Heart left ventricle (tissue), 16 donors: ENCODE data around the gene HOOK1. TPM values are rescaled to one million over a fixed set of nuclear protein-coding genes. Genes with fewer than 3 reads are reported as not detected.
A peak's percentile ranks its signal among the peaks of the same experiment; 100 is the strongest.
"Not testable (repeated sequence)": the region's sequence is repeated elsewhere in the genome, so short reads cannot be mapped to it uniquely, and the experiment has no call there.

Experiments used
- ATAC-seq, 4 donors: fragments of 200-7000 bp; cut with Tn5 transposase; one replicate each; pipeline ENCODE4 v1.9.1; 2020 to 2022; ENCODE audit warnings: moderate library complexity in 4 of 4, mild to moderate bottlenecking in 3 of 4, moderate number of reproducible peaks in 1 of 4
- DNase-seq, 5 donors: peaks; one replicate each; pipeline ENCODE4 v3.0.0-alpha.2; 2020
- H3K27ac ChIP-seq, 12 donors: fragments of 200-600 bp; sonication (generic) in 4 of 12; one replicate each; pipeline versions ENCODE4 v1.5.0 to v1.8.0; 2016 to 2022; ENCODE audit warnings: mild to moderate bottlenecking in 2 of 12
- H3K27me3 ChIP-seq, 9 donors: fragments of 200-600 bp; sonication (generic) in 2 of 9; one replicate each; pipeline versions ENCODE4 v1.5.1 to v1.8.0; 2016 to 2022; ENCODE audit warnings: mild to moderate bottlenecking in 3 of 9
- H3K36me3 ChIP-seq, 9 donors: fragments of 200-600 bp; sonication (generic) in 2 of 9; one replicate each; pipeline versions ENCODE4 v1.5.0 to v1.8.0; 2018 to 2022; ENCODE audit warnings: mild to moderate bottlenecking in 2 of 9
- H3K4me1 ChIP-seq, 12 donors: fragments of 200-600 bp; sonication (generic) in 4 of 12; one replicate each; pipeline versions ENCODE4 v1.5.0 to v1.8.0; 2016 to 2022; ENCODE audit warnings: mild to moderate bottlenecking in 3 of 12
- H3K4me3 ChIP-seq, 12 donors: fragments of 200-600 bp; sonication (generic) in 4 of 12; one replicate each; pipeline versions ENCODE4 v1.5.0 to v1.8.0; 2017 to 2022; ENCODE audit warnings: mild to moderate bottlenecking in 9 of 12, moderate library complexity in 4 of 12
- H3K9me3 ChIP-seq, 12 donors: fragments of 200-600 bp; sonication (generic) in 4 of 12; one replicate each; pipeline versions ENCODE4 v1.5.0 to v1.8.0; 2016 to 2022; ENCODE audit warnings: mild to moderate bottlenecking in 1 of 12
- POLR2A ChIP-seq, 2 donors: fragments of 450-650 bp; IDR thresholded peaks; one replicate each; pipeline ENCODE4 v1.6.1; 2017; ENCODE audit warnings: antibody characterized with exemption in 2 of 2, mild to moderate bottlenecking in 2 of 2, moderate library complexity in 2 of 2
- WGBS, 4 donors: extraction: QIAGEN DNeasy Blood & Tissue Kit in 2 of 4; methylation state at CpG; one replicate each; pipeline versions ENCODE4 v1.1.5 to v1.1.7; 2013 to 2018; 5-methylcytosine and 5-hydroxymethylcytosine counted together
- intact Hi-C, 10 donors: fragments of 100-400 bp; cut with DNase I; formaldehyde crosslinking; loops; one replicate each; pipeline versions ENCODE4 v1.11.1 to v1.14.2; 2022
- polyA plus RNA-seq, 2 donors: library from polyadenylated mRNA; stranded (reverse); fragments of 200-250 nt; gene quantifications; one replicate each; pipeline ENCODE4 v1.2.3, GENCODE V29; 2013
- total RNA-seq, 9 donors: library from RNA; depleted of rRNA in 2 of 9; stranded (reverse); fragments of >200 nt in 2 of 9; fragmentation: NEBNext Ultra II Directional in 3 of 9; extraction: Animal tissue kit (Norgen Biotek cat#: 25700) in 3 of 9; gene quantifications; one replicate each; pipeline versions ENCODE4 v1.1.0 to v1.2.4, GENCODE V29; 2016 to 2023
- TF ChIP-seq, protein P1 (sequence below), 12 donors: fragments of 200-600 bp; sonication (generic) in 4 of 12; IDR thresholded peaks; one replicate each; pipeline versions ENCODE4 v1.5.0 to v1.8.0; 2018 to 2022; ENCODE audit warnings: antibody characterized with exemption in 12 of 12, mild to moderate bottlenecking in 5 of 12
- donor health status: ischemic (EF 13 %, LVEDD 7.1; RV severe dilation, severe dysfunction).
- donor health status: healthy with polysubstance abuse.
- donor health status: DM: no; HTN: yes; CAD: no.
- donor health status: DM: no; HTN: no; CAD: no.
- donor health status: ischemic (EF 25% LVEDD 6.9; RV normal size, moderate dysfunction).
- donor health status: ischemic (EF 25% LVEDD 5.7; RV mildly dilated, moderate dysfunction).
- donor health status: healthy.
- donor health status: DM: yes; HTN: yes; CAD: no.
- donor health status: ischemic (EF 35%, LVEDD 5.7; RV mildly dilated, moderate dysfunction).
- donor health status: nonischemic (EF 11% LVEDD 7.7; RV severe dilation, severe dysfunction).
- donor health status: DM: yes; HTN: yes; CAD: no.
- donor health status: PGD.
- donor health status: ischemic (EF 29% LVEDD 5.4; RV normal size, mild dysfunction).
- donor health status: nonischemic (EF 23%, LVEDD 6.1; RV moderate dilation, normal function).

Gene HOOK1
- total and polyA plus RNA-seq, 11 donors: 0.89 to 4.8 (median 3.3) TPM

DNA sequence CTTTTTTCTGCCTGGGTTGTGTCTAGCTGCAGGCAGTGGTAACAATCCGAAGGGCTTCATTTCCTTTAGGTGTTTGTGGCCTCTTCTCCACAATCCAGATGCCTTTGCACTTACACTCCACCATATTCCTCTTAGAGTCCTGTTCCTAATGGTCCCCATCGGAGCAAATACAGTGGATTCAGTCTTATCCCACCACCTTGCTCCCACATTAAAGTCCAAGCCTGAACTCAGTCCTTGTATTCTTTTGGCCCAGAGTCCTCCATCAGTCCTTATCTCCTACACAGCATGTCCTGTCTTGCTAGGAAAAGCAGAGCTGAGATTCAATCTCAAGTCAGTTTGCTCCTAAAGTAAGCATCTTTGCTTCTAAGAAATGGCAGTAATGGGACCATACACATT, 103.0 kb downstream of the HOOK1 start:
- TF ChIP-seq POLR2A (IDR thresholded peaks at IDR 0.05): no peak
- TF ChIP-seq, protein P1, sequence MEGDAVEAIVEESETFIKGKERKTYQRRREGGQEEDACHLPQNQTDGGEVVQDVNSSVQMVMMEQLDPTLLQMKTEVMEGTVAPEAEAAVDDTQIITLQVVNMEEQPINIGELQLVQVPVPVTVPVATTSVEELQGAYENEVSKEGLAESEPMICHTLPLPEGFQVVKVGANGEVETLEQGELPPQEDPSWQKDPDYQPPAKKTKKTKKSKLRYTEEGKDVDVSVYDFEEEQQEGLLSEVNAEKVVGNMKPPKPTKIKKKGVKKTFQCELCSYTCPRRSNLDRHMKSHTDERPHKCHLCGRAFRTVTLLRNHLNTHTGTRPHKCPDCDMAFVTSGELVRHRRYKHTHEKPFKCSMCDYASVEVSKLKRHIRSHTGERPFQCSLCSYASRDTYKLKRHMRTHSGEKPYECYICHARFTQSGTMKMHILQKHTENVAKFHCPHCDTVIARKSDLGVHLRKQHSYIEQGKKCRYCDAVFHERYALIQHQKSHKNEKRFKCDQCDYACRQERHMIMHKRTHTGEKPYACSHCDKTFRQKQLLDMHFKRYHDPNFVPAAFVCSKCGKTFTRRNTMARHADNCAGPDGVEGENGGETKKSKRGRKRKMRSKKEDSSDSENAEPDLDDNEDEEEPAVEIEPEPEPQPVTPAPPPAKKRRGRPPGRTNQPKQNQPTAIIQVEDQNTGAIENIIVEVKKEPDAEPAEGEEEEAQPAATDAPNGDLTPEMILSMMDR (IDR thresholded peaks at IDR 0.05): no peak
- WGBS, 4 donors: 89 to 98% (median 97%) methylated on average over 2 of the region's 2 CpGs
- H3K27me3 ChIP-seq: peaks cover 0 to 3% (median 0%) of the 10 kb centered on the region in 9 donors

DNA sequence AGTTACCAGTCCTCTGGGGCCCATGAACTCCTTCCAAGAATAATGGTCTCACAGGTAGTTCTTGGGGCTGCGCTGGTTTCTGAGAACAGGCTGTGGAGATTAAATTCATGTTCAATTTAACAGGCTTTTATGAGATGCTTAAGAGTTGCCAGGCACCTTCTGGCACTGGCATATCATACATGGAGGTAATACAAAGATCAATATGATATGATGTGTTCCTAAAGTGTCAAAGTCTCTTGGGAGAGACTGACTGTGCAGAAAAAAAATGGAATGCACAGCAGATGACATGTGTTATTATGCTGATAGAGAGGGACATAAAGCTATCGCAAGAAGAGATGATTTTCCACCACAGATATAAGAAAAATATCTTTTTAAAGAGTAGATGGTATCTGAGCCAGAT, 105.0 kb downstream of the HOOK1 start:
- ATAC-seq: no peak

More for the DNA sequence above, 103.0 kb downstream of the HOOK1 start:
- ATAC-seq: peak in 1 of 4 donors; percentile 11
- intact Hi-C loops: no loop called here
- Histone ChIP-seq H3K9me3 (no peaks in the 10 kb centered on the region), H3K36me3 (peaks cover 0 to 16% (median 0%) of the 10 kb centered on the region in 9 donors), H3K27ac (peak overlapping the region in 9 of 12 donors; percentile 19 to 97 (median 87)), H3K4me3 (no peak overlapping the region), H3K4me1 (peaks cover 0 to 74% (median 13%) of the 10 kb centered on the region in 12 donors)
- DNase-seq: no peak

DNA sequence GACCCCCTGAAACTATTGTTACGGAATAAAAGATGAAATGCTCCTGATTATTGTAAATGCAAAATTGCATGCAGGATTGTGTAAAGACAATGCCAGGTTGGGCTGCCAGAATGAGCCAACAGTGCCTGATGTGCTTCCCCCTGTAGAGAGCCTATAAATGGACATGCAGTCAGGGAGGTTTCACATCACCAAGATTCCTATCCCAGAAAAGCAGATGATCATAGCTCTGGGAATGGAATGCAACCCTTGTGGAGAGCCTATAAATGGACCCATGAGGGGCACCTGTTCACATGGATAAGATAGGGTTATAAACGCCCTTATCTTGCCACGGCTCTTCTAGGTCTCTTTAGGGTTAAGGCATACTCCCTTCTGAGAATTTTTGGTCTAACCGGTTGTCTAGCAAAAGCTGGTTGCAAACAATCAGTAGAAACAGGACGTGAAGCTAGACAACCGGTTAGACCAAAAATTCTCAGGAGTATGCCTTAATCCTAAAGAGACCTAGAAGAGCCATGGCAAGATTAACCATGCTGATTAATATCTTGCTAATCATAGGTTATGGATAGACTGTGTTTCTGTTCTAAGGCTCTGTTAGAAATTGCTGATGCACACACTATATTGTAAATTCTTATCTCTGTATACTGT, 106.6 kb downstream of the HOOK1 start:
- DNase-seq: peak in 3 of 5 donors; percentile 43 to 54 (median 48)
- H3K36me3 ChIP-seq, intact Hi-C loops: not testable (repeated sequence)
- peak in 3 of 4 donors; percentile 20 to 53 (median 22) for ATAC-seq
- Histone ChIP-seq H3K27me3 (peaks cover 0 to 11% (median under 1%) of the 10 kb centered on the region in 9 donors), H3K4me1 (peaks cover 0 to 43% (median 11%) of the 10 kb centered on the region in 12 donors), H3K4me3 (peak overlapping the region in 8 of 12 donors; percentile 18 to 77 (median 44)), H3K27ac (peak overlapping the region; percentile 50 to 97 (median 82)), H3K9me3 (peaks cover 0 to 21% (median 12%) of the 10 kb centered on the region in 12 donors)
- WGBS, 4 donors: 38 to 57% (median 48%) methylated on average over 6 of the region's 6 CpGs

More for the DNA sequence above, 105.0 kb downstream of the HOOK1 start:
- H3K27ac ChIP-seq: peak overlapping the region in 11 of 12 donors; percentile 13 to 97 (median 82)
- H3K36me3 ChIP-seq: peaks cover 0 to 10% (median 0%) of the 10 kb centered on the region in 9 donors
- TF ChIP-seq POLR2A (IDR thresholded peaks at IDR 0.05): no peak
- TF ChIP-seq, protein P1 (IDR thresholded peaks at IDR 0.05): no peak
- peaks cover 0 to 3% (median 0%) of the 10 kb centered on the region in 9 donors for H3K27me3 ChIP-seq
- intact Hi-C loops: no loop called here
- no peak for DNase-seq
- H3K4me1 ChIP-seq: peaks cover 0 to 57% (median 12%) of the 10 kb centered on the region in 12 donors
- no peak overlapping the region for H3K4me3 ChIP-seq
- 66% methylated on average over 2 of the region's 2 CpGs for WGBS, 4 donors
- H3K9me3 ChIP-seq: peaks cover 0 to 14% (median 8%) of the 10 kb centered on the region in 12 donors

DNA sequence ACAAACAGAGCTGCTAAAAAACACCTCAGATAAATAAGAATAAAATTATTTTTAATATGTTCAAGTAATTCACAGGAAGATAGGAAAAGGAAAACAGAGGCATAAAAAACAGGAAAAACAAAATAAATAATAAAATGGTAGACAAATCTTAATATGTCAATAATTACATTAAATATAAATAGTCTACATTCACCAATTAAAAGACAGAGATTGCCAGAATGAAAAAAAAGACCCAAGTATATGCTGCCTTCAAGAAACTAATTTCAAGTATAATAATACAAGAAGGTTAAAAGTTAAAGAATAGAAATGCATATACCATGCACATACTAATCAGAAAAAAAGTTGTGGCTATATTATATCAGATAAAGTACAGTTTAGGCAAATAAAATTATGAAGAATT, 109.9 kb downstream of the HOOK1 start:
- Histone ChIP-seq H3K4me3 (peak overlapping the region in 6 of 12 donors; percentile 56 to 77 (median 63)), H3K27me3 (peaks cover 0 to 28% (median 6%) of the 10 kb centered on the region in 9 donors), H3K9me3 (peaks cover 0 to 21% (median 12%) of the 10 kb centered on the region in 12 donors), H3K4me1 (peaks cover 0 to 14% (median 5%) of the 10 kb centered on the region in 12 donors), H3K36me3 (no peaks in the 10 kb centered on the region), H3K27ac (peak overlapping the region in 4 of 12 donors; percentile 80 to 97 (median 90))
- DNase-seq (no peak), ATAC-seq (no peak)
- TF ChIP-seq POLR2A (IDR thresholded peaks at IDR 0.05): no peak
- TF ChIP-seq, protein P1 (IDR thresholded peaks at IDR 0.05): no peak
- intact Hi-C loops: no loop called here

Other genes starting within 250 kb of the HOOK1 start
- 100 to 1,000 TPM in 5 of 9 donors, 10 to 100 TPM in 4; 57.1 to 208 (median 101) TPM for gene CYP2J2, start 111.8 kb downstream of the HOOK1 start, total RNA-seq
- gene CYP2J2, start 111.8 kb downstream of the HOOK1 start, polyA plus RNA-seq: 100 to 1,000 TPM in 1 of 2 donors, 10 to 100 TPM in 1; 45.6 to 161 TPM